ENCODE measurements around the gene KIRREL1.

The KIRREL1 gene

GRCh38 chr1:158076441-158076840 lies 83.0 kb downstream of the KIRREL1 start:
- no peak for DNase-seq

GRCh38 chr1:158077411-158078256 lies 84.2 kb downstream of the KIRREL1 start:
- DNase-seq = no peak

- no peak for DNase-seq
These were observed 85.2 kb downstream of the KIRREL1 start for GRCh38 chr1:158078569-158079080.

- DNase-seq = no peak
These were observed 86.6 kb downstream of the KIRREL1 start for GRCh38 chr1:158080066-158080465.

- no peak for DNase-seq
These were observed 90.9 kb downstream of the KIRREL1 start for GRCh38 chr1:158084336-158084735.

- DNase-seq = no peak
These were observed 91.3 kb downstream of the KIRREL1 start for GRCh38 chr1:158084747-158085146.

GRCh38 chr1:158087320-158087927 lies 94.0 kb downstream of the KIRREL1 start:
- DNase-seq = peak; percentile 79 to 81 (median 80)

GRCh38 chr1:158089476-158089875 lies 96.0 kb downstream of the KIRREL1 start:
- DNase-seq = no peak

GRCh38 chr1:158089925-158090637 lies 96.6 kb downstream of the KIRREL1 start:
- no peak for DNase-seq

- DNase-seq = no peak
These were observed 99.9 kb downstream of the KIRREL1 start for GRCh38 chr1:158093376-158093775.

- no peak for DNase-seq
These were observed 101.1 kb downstream of the KIRREL1 start for GRCh38 chr1:158094571-158094970.

GRCh38 chr1:158095737-158096335 lies 102.4 kb downstream of the KIRREL1 start:
- peak; percentile 53 to 67 (median 64) for DNase-seq

- no peak for DNase-seq
These were observed 104.8 kb downstream of the KIRREL1 start for GRCh38 chr1:158098256-158098655.

- no peak for DNase-seq
These were observed 105.7 kb downstream of the KIRREL1 start for GRCh38 chr1:158099185-158099584.

GRCh38 chr1:158100498-158100897 lies 107.1 kb downstream of the KIRREL1 start:
- no peak for DNase-seq

GRCh38 chr1:158101455-158101854 lies 108.0 kb downstream of the KIRREL1 start:
- DNase-seq = no peak

- DNase-seq = peak in 2 of 3 donors; percentile 23 to 32
These were observed 108.5 kb downstream of the KIRREL1 start for GRCh38 chr1:158101927-158102326.

- DNase-seq = no peak
These were observed 109.6 kb downstream of the KIRREL1 start for GRCh38 chr1:158102881-158103674.

- no peak for DNase-seq
These were observed 110.5 kb downstream of the KIRREL1 start for GRCh38 chr1:158103861-158104522.

GRCh38 chr1:158104891-158105290 lies 111.4 kb downstream of the KIRREL1 start:
- no peak for DNase-seq

GRCh38 chr1:158105352-158106095 lies 112.1 kb downstream of the KIRREL1 start:
- DNase-seq = no peak

Data from suppressor macrophage treated with lipopolysaccharide for 1 hour (primary cell).